SK-N-SH treated with all-trans-retinoic acid at 6 μM for 48 hours (cell line): ENCODE measurements around the gene RNF166.

ENCODE experiments used
- CSRNP3 ChIP-seq: fragments of 250-450 bp; sonication (Bioruptor Pico); IDR thresholded peaks from 2 replicates; pipeline ENCODE4 v1.5.1; 2021; ENCODE audit warnings: mild to moderate bottlenecking, moderate library complexity
- ESRRG ChIP-seq: fragments of 250-450 bp; sonication (Bioruptor Pico); IDR thresholded peaks from 2 replicates; pipeline ENCODE4 v1.6.1; 2021; ENCODE audit warnings: mild to moderate bottlenecking
- ISL1 ChIP-seq: fragments of 250-450 bp; sonication (Bioruptor Pico); IDR thresholded peaks from 2 replicates; pipeline ENCODE4 v2.1.2; 2022; ENCODE audit warnings: mild to moderate bottlenecking, moderate library complexity
- PATZ1 ChIP-seq: fragments of 250-450 bp; sonication (Bioruptor Pico); IDR thresholded peaks from 2 replicates; pipeline ENCODE4 v1.8.0; 2020; ENCODE audit warnings: mild to moderate bottlenecking, moderate library complexity, borderline replicate concordance
- SNAI2 ChIP-seq: fragments of 250-450 bp; sonication (Bioruptor Pico); IDR thresholded peaks from 2 replicates; pipeline ENCODE4 v1.5.0; 2020; ENCODE audit warnings: mild to moderate bottlenecking, moderate library complexity
- TOX ChIP-seq: fragments of 250-450 bp; sonication (Bioruptor Pico); IDR thresholded peaks from 2 replicates; pipeline ENCODE4 v1.8.0; 2021; ENCODE audit warnings: mild to moderate bottlenecking, moderate library complexity, borderline replicate concordance
- ZC3H10 ChIP-seq: fragments of 250-450 bp; sonication (Bioruptor Pico); IDR thresholded peaks from 2 replicates; pipeline ENCODE4 v1.5.1; 2021; ENCODE audit warnings: mild to moderate bottlenecking, moderate library complexity
- ZFP3 ChIP-seq: fragments of 250-450 bp; sonication (Bioruptor Pico); IDR thresholded peaks from 2 replicates; pipeline ENCODE4 v1.5.0; 2020; ENCODE audit warnings: mild to moderate bottlenecking, moderate library complexity
- ZFP30 ChIP-seq: fragments of 450-650 bp; formaldehyde crosslinking; IDR thresholded peaks from 2 replicates; pipeline ENCODE4 v1.5.0; 2022; ENCODE audit warnings: mild to moderate bottlenecking, moderate library complexity
- ZNF70 ChIP-seq: fragments of 450-650 bp; formaldehyde crosslinking; IDR thresholded peaks from 2 replicates; pipeline ENCODE4 v1.5.0; 2020; ENCODE audit warnings: mild to moderate bottlenecking, moderate library complexity

GRCh38 chr16:88655733-88656281, 50.4 kb downstream of the RNF166 start:
- TF ChIP-seq TOX: no peak
- TF ChIP-seq SNAI2 (CRISPR knock-in tag): no peak
- TF ChIP-seq ZFP3 (CRISPR knock-in tag): no peak
- TF ChIP-seq PATZ1 (CRISPR knock-in tag): no peak
- no peak for TF ChIP-seq ESRRG (CRISPR knock-in tag)
- TF ChIP-seq CSRNP3 (CRISPR knock-in tag): no peak
- TF ChIP-seq ZNF70 (CRISPR knock-in tag): no peak
- TF ChIP-seq ZC3H10 (CRISPR knock-in tag): no peak
- TF ChIP-seq ISL1 (CRISPR knock-in tag): no peak
- TF ChIP-seq ZFP30: no peak
